HG02623 (cell line): ENCODE measurements around the gene PSPH.
"Not testable (repeated sequence)": the region's sequence is repeated elsewhere in the genome, so short reads cannot be mapped to it uniquely, and the experiment has no call there.

Experiments used
- ATAC-seq: cut with Tn5 transposase; IDR thresholded peaks from one replicate; pipeline ENCODE4 v1.9.1; 2021; ENCODE audit warnings: moderate library complexity; ENCODE audit not compliant: unreplicated experiment

PSPH gene

DNA sequence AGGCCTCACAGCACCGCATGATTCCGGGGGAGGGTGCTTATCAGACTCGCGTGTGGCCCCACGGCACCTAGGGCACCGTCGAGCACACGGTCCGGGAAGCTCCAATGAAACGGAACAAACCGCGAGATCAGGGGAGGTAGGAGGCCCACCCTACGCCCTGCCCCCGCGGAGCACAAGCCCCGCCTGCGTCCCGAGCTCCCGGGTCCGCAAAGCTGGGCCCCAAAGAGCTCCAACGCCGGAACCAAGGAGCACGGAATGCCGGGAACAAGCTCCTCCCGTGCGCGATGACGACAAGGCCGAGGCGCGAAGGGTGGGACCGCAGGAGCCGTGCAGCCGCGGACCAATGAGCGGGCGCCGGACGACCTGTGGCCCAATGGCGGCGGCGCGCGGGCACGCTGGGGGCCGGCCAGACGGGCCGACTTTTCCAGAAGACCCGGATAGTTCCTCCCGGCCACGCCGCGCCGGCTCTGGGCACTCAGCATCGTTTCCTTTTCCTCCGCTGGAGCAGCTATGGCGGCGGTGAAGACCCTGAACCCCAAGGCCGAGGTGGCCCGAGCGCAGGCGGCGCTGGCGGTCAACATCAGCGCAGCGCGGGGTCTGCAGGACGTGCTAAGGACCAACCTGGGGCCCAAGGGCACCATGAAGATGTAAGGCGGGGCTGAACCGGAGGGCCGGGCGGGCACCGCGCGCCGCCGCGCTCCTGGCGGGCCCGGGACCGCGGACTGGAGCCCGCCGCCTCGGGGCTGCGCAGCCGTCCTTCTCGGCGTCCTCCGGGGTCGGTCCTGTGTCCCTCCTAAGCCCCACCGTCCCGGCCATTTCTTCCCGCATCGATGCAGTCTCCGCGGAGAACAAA, at the start of gene PSPH, which contains the start of gene CCT6A:
TSS of gene PSPH (minus strand) at position 106 of the 853 bp plus-strand sequence. CDS start 30,232 bp downstream, outside the sequence.
TSS of gene CCT6A (plus strand) at position 427 of the 853 bp plus-strand sequence. CDS start at position 511, 84 bp downstream.
- ATAC-seq, result peak; percentile 95

- no peak for ATAC-seq
These were observed 48.4 kb upstream of the PSPH start for GRCh38 chr7:56099653-56100052.

GRCh38 chr7:56098187-56099008, 47.2 kb upstream of the PSPH start:
- ATAC-seq, result not testable (repeated sequence)

DNA sequence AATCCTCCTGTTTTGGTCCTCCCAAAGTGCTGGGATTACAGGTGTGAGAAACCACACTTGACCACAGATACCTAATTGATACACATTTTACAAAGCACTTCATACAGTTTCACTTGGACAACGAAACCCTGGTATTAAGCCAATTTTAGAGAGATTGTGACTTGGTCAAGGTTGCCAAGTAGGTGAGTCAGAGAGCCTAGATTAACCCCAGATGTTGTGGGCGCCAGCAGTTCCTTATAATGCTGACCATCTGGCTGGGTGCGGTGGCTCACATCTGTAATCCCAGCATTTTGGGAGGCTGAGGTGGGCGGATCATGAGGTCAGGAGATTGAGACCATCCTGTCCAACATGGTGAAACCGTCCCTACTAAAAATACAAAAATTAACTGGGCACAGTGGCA, 46.5 kb upstream of the PSPH start:
- ATAC-seq, result no peak

- no peak for ATAC-seq
These were observed 41.7 kb upstream of the PSPH start, which contains the start of gene PHKG1 for GRCh38 chr7:56092789-56093531. PHKG1 (minus strand) TSS chr7:56092952; CDS start chr7:56088941, 4,011 bp downstream.

DNA sequence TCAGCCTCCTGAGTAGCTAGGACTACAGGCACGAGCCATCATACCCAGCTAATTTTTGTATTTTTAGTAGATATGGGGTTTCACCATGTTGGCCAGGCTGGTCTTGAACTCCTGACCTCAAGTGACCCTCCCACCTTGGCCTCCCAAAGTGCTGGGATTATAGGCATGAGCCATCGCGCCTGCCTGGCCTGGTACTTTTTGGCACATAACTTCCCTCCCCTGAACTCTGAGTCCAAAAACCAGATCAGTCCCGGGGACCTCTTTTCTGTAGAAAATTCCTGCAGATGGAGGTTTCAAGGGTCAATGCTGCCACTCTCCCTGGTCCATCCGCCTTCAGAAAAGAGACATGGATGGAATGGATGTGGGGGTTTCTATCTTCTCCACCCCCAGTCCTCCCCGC, 41.1 kb upstream of the PSPH start:
- not testable (repeated sequence) for ATAC-seq

- no peak for ATAC-seq
These were observed 40.3 kb upstream of the PSPH start for GRCh38 chr7:56091591-56091990.

GRCh38 chr7:56087445-56087844, 36.2 kb upstream of the PSPH start:
- no peak for ATAC-seq

DNA sequence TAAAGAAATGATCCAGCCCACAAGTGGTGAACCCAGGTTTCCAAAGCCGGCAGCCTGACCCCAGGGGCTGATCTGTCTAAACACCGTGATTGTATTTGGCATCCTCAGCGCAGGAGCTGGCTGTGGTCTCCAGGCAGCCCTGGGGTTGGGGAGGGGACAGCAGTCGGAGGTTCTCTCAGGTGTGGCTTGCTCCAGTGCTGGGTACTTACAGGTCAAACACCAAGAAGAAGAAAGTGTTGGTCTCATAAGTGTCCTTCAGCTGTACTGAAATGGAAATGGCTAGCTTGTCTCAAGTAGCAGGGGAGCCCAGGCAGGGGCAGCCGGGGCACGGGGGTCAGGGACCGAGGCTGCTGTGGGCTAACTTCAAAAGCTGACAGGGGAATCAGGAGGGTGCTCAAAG, 35.5 kb upstream of the PSPH start:
- no peak for ATAC-seq

GRCh38 chr7:56083150-56083785, 32.0 kb upstream of the PSPH start:
- ATAC-seq, result no peak

DNA sequence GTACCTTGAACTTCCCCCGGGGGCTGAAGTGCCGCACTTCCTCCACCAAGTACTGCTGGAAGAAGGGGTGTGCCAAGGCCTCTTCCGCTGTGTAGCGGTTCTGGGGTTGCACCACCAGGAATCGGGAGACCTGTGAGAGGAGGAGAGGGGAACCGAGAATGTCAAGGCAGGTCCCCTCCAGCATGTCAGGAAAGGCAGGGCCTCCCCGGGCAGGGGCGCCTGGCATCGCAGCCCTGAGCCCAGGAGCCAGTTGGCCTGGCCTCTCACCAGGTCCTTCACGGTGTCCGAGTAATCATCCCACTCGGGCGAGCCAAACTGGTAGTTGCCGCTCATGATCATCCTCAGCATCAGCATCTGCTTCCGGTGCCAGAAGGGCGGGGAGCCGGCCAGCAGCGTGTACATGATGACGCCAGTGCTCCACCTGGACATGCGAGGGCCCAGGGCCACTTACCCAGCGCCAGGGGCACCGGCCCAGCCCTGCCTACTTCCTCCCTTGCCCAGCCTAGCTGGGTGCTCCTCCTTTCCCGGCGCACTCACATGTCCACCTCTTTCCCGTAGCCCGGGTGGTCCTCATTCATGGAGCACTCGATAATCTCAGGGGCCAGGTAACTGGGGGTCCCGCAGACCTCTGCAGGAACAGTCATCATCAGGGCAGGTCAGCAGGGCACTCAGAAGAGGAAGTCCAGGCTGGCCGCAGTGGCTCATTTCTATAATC, 30.5 kb upstream of the PSPH start:
- no peak for ATAC-seq

DNA sequence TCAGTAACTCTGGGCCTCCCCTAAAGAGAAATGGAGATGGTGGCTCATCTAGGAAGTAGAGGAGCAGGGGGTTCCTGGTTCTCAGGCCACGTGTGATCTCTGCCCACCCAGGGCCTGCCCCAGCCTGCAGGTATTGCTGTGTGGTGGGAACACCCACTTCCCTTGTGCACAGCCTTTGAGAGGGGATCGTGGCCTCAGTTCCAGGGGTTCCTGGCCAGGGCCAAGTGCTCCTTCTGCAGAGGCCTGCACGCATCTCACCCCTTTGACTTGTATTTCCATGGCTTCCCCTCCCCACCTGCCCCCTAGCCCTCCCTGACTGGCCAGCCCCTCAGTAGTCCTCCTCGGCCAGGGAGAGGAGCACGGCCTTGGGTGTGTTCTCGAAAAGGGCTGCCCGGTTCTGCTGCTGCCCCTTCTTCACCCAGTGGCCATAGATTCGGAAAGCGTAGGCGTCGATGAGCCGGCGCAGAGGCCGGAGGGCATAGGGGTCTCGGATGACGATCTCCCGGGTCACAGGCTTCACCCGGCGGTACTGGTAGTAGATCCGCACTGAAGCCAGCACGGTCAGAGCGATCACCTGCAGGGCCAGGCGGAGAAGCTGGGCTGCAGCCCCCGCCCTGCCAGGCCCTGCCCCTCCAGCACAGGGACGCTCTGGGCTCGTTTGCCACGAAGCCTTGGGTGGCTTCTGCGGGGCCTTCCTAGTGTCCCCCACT, 29.6 kb upstream of the PSPH start:
- not testable (repeated sequence) for ATAC-seq

GRCh38 chr7:56079450-56080185, 28.4 kb upstream of the PSPH start:
- ATAC-seq, result no peak

DNA sequence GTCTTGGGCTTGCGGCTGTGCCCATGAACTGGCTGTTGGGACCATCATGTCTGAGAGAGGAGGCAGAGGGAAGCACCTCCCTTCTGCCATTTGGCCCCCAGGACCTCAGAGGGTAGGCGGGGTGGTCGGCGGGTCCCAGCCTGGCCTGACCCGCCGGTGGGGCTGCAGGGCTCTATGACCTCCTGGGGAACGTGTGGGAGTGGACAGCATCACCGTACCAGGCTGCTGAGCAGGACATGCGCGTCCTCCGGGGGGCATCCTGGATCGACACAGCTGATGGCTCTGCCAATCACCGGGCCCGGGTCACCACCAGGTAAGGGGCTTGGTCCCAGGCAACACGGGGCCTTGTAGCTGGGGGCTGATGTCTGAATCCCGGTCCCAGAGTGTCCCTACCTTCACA, 27.0 kb upstream of the PSPH start:
- ATAC-seq, result no peak

DNA sequence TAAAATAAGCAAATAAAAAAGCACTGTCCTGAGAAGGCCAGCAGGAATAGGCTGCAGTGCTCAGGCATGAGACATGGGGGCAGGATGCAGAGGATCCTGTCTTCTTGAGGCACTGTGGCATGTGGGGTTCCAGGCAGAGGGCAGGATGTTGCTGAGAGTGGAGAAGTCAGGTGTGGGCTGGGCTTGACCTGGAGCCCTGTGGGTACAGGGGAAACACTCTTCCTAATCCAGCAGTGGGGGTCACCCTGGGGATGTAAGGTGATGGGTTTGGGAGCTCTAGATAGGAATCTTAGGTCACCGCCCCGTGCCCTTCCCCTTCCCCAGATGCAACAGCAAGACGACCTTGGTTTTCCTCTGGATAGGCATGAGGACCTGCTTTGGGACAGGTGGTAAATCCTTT, 26.4 kb upstream of the PSPH start:
- no peak for ATAC-seq

GRCh38 chr7:56074371-56074791, 23.1 kb upstream of the PSPH start:
- ATAC-seq, result peak; percentile 87

GRCh38 chr7:56066376-56066775, 15.1 kb upstream of the PSPH start:
- not testable (repeated sequence) for ATAC-seq

DNA sequence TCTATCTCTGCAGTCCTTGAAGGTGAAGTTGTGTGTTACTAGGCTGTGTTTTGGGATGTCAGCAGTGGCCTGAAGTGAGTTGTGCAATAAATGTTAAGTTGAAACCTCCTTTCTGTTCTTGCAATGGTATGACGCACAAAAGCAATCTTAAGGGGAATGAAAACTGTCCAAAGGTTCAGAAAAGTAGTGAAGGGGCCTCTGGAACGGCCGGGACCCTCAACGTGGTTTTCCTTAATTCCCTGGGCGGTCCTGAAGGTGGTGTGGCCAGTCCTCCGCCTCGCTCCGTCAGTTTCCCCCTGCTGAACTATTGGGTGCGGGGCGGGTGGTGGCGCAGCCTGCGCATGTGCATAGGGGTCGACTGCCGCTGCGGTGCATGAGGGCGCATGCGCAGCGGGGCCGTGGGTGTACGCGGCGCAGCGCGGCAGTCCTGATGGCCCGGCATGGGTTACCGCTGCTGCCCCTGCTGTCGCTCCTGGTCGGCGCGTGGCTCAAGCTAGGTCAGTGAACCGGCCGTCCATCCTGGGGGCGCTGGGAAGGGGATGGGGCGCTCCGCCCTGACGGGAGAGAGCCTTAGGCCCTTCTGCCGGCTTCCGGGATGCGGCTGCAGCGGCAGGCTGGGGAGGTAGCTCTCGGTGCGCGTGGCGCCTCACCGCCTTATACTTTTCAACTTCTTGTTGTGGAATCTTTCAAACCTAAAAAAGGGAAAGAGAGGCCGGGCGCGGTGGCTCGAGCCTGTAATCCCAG, 12.8 kb upstream of the PSPH start, which contains the start of gene SUMF2:
TSS of gene SUMF2 (plus strand) at position 405 of the 744 bp plus-strand sequence. CDS start at position 431, 26 bp downstream.
- ATAC-seq, result peak; percentile 89
